Measurements from ENCODE around the gene METTL23.
A peak's percentile ranks its signal among the peaks of the same experiment; 100 is the strongest.
"Not testable (repeated sequence)": the region's sequence is repeated elsewhere in the genome, so short reads cannot be mapped to it uniquely, and the experiment has no call there.

Gene METTL23

GRCh38 chr17:76706817-76707216 lies 19.8 kb upstream of the METTL23 start:
- no peaks in the 10 kb centered on the region for H3K9me2 ChIP-seq (replicated peaks; ENCODE audit: insufficient read depth, low read length)
- H3K36me3 ChIP-seq (ENCODE audit: low read length): no peaks in the 10 kb centered on the region
- H3K27ac ChIP-seq (ENCODE audit: low read depth, low read length): no peak overlapping the region
- H3K4me3 ChIP-seq (ENCODE audit: insufficient read depth, low read length, poor library complexity, severe bottlenecking): no peak overlapping the region
- no peaks in the 10 kb centered on the region for H3K9me3 ChIP-seq (ENCODE audit: insufficient read depth, low read length)
- H2AFZ ChIP-seq (ENCODE audit: low read depth, low read length, severe bottlenecking): no peak overlapping the region
- H3K79me2 ChIP-seq (ENCODE audit: insufficient read depth, low read length): no peaks in the 10 kb centered on the region
- no peak overlapping the region for H3K9ac ChIP-seq (ENCODE audit: low read length)
- TF ChIP-seq CTCF (IDR thresholded peaks at IDR 0.05; ENCODE audit: insufficient read depth, low read length, poor library complexity, severe bottlenecking) (no peak), EZH2phosphoT487 (conservative IDR thresholded peaks at IDR 0.05; ENCODE audit: low read length) (no peak)
- no peaks in the 10 kb centered on the region for H3K27me3 ChIP-seq (ENCODE audit: low read length)
- H3K4me2 ChIP-seq (ENCODE audit: low read depth, low read length, poor library complexity, severe bottlenecking): no peak overlapping the region
- no peaks in the 10 kb centered on the region for H4K20me1 ChIP-seq (ENCODE audit: low read depth, low read length)
- no peaks in the 10 kb centered on the region for H3F3A ChIP-seq (ENCODE audit: insufficient read depth)

DNA sequence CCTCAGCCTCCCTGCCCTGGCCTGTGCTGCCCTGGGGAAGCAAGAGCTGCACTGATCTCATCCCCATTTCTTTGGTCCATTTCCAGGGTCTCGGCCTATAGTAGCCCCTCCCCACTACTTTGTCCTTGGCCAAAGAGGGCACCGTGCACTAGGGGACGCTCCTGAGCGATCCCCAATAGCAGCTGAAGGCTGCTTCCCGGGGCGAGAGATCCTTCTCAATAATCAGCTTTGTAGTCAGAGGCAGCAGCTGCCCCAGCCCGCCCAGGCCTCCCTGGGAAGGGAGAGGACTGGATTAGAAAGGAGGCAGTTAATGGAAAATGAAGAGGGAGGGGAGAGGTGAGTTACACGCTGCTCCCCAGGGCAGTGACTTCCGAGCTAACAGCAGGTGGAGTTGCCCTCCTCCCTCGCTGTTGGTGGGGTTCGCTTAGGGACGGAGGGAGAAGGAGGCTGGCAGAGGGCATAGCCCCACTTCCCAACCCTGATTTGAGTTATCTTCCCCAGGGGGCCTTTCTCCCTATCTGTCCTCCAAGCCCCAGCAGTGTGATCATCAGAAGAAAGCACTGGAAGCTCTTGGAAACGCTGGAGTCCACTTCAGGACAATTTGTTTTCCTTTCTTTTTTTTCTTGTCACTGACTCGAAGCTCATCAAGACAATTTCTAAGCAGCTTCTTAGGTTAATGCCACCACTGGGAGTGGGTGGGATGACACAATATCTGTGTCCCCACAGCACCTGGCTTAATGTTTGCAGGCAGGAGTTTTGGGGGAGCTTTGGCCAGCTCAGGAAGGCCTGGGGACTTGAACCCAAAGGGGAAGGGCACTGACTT lies 18.4 kb upstream of the METTL23 start:
- Histone ChIP-seq H3K4me3 (ENCODE audit: insufficient read depth, low read length, poor library complexity, severe bottlenecking) (no peak overlapping the region), H3K4me2 (ENCODE audit: low read depth, low read length, poor library complexity, severe bottlenecking) (no peak overlapping the region), H3F3A (ENCODE audit: insufficient read depth) (no peaks in the 10 kb centered on the region), H3K27me3 (ENCODE audit: low read length) (no peaks in the 10 kb centered on the region), H3K27ac (ENCODE audit: low read depth, low read length) (no peak overlapping the region), H3K9me3 (ENCODE audit: insufficient read depth, low read length) (no peaks in the 10 kb centered on the region), H4K20me1 (ENCODE audit: low read depth, low read length) (no peaks in the 10 kb centered on the region), H3K79me2 (ENCODE audit: insufficient read depth, low read length) (no peaks in the 10 kb centered on the region), H3K9ac (ENCODE audit: low read length) (no peak overlapping the region), H3K9me2 (replicated peaks; ENCODE audit: insufficient read depth, low read length) (no peaks in the 10 kb centered on the region), H2AFZ (ENCODE audit: low read depth, low read length, severe bottlenecking) (no peak overlapping the region), H3K36me3 (ENCODE audit: low read length) (no peaks in the 10 kb centered on the region)
- TF ChIP-seq EZH2phosphoT487 (conservative IDR thresholded peaks at IDR 0.05; ENCODE audit: low read length): no peak
- peak; percentile 35 for TF ChIP-seq CTCF (IDR thresholded peaks at IDR 0.05; ENCODE audit: insufficient read depth, low read length, poor library complexity, severe bottlenecking)

DNA sequence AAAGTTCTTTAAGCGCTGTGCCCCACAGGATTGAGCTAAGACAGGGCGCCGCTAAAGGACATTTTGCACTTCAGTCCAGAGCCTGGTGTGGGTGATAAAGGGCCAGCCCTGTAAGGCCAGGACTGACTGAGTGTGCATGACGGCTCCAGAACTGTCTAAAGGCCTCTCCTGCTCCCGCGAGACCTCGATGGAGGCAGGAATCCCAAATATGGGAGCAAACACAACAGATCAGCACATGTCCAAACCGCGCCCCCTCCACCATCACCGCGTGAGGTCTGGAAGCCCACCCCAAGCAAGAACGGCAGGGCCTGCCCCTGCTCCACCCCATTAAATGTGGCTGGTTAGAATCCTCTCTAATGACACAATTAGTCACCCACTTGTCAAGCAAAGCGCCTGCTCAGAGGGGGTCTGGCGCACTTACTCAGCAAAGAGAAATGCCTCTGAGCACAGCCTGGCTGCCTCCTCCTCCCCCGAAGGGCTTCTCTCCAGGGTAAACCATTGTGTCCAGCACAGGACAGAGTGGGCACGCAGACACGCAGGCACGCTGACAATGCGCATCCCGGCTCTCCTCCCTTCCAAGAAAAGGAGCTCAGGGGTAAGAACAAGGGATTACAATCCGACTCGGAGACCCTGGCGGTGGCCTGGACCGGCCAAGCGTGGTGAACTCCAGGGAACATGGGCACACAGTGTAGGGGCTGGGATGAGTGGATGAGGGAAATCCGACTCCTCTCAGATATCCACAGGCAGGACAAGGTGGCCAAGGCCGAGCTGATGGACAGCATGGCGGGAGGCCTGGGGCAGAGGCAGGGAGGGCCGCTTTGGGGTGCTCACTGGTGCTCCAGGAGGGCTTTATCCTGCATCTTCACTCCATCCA lies 17.3 kb upstream of the METTL23 start:
- no peaks in the 10 kb centered on the region for H3K27me3 ChIP-seq (ENCODE audit: low read length)
- no peak overlapping the region for H3K4me3 ChIP-seq (ENCODE audit: insufficient read depth, low read length, poor library complexity, severe bottlenecking)
- no peak overlapping the region for H3K27ac ChIP-seq (ENCODE audit: low read depth, low read length)
- no peaks in the 10 kb centered on the region for H4K20me1 ChIP-seq (ENCODE audit: low read depth, low read length)
- H3K9ac ChIP-seq (ENCODE audit: low read length): no peak overlapping the region
- no peak overlapping the region for H2AFZ ChIP-seq (ENCODE audit: low read depth, low read length, severe bottlenecking)
- no peaks in the 10 kb centered on the region for H3F3A ChIP-seq (ENCODE audit: insufficient read depth)
- TF ChIP-seq CTCF (IDR thresholded peaks at IDR 0.05; ENCODE audit: insufficient read depth, low read length, poor library complexity, severe bottlenecking) (no peak), EZH2phosphoT487 (conservative IDR thresholded peaks at IDR 0.05; ENCODE audit: low read length) (no peak)
- H3K9me2 ChIP-seq (replicated peaks; ENCODE audit: insufficient read depth, low read length): no peaks in the 10 kb centered on the region
- no peaks in the 10 kb centered on the region for H3K36me3 ChIP-seq (ENCODE audit: low read length)
- no peaks in the 10 kb centered on the region for H3K9me3 ChIP-seq (ENCODE audit: insufficient read depth, low read length)
- no peak overlapping the region for H3K4me2 ChIP-seq (ENCODE audit: low read depth, low read length, poor library complexity, severe bottlenecking)
- no peaks in the 10 kb centered on the region for H3K79me2 ChIP-seq (ENCODE audit: insufficient read depth, low read length)

GRCh38 chr17:76709951-76710862 lies 16.4 kb upstream of the METTL23 start:
- not testable (repeated sequence) for H2AFZ ChIP-seq (ENCODE audit: low read depth, low read length, severe bottlenecking); H3K27ac ChIP-seq (ENCODE audit: low read depth, low read length); H3K36me3 ChIP-seq (ENCODE audit: low read length); H3F3A ChIP-seq (ENCODE audit: insufficient read depth); H3K9me3 ChIP-seq (ENCODE audit: insufficient read depth, low read length); H3K9ac ChIP-seq (ENCODE audit: low read length); H3K4me3 ChIP-seq (ENCODE audit: insufficient read depth, low read length, poor library complexity, severe bottlenecking); H3K9me2 ChIP-seq (replicated peaks; ENCODE audit: insufficient read depth, low read length); H3K79me2 ChIP-seq (ENCODE audit: insufficient read depth, low read length); H4K20me1 ChIP-seq (ENCODE audit: low read depth, low read length); H3K27me3 ChIP-seq (ENCODE audit: low read length)
- H3K4me2 ChIP-seq (ENCODE audit: low read depth, low read length, poor library complexity, severe bottlenecking): peak overlapping the region; percentile 23
